Measurements from ENCODE around the gene RNF144B.
"Not testable (repeated sequence)": the region's sequence is repeated elsewhere in the genome, so short reads cannot be mapped to it uniquely, and the experiment has no call there.

The RNF144B gene

GRCh38 chr6:18380158-18380836 lies 6.9 kb upstream of the RNF144B start:
- no peak for DNase-seq

- DNase-seq: no peak
Observed at GRCh38 chr6:18380851-18381250, 6.3 kb upstream of the RNF144B start.

DNA sequence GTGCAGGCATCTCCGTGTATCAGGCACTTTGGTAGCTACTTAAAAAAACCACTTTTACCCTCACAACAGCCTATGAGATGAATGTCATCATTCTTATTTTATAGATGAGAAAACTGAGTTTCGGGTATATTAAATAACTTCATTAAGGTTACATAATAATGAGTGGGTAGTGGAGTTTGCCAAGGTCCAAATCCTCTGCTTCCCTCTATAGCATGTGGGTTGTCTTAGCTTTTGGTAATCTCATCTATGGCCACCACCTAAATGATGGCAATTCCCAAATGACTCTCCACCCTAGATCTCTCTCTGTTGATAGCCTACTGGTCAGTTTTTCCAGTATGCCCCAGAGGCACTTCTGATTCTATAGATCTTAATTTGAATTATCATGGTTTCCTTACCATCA lies 3.7 kb upstream of the RNF144B start:
- no peak for DNase-seq

- no peak for DNase-seq
Observed at GRCh38 chr6:18384621-18385020, 2.5 kb upstream of the RNF144B start.

DNA sequence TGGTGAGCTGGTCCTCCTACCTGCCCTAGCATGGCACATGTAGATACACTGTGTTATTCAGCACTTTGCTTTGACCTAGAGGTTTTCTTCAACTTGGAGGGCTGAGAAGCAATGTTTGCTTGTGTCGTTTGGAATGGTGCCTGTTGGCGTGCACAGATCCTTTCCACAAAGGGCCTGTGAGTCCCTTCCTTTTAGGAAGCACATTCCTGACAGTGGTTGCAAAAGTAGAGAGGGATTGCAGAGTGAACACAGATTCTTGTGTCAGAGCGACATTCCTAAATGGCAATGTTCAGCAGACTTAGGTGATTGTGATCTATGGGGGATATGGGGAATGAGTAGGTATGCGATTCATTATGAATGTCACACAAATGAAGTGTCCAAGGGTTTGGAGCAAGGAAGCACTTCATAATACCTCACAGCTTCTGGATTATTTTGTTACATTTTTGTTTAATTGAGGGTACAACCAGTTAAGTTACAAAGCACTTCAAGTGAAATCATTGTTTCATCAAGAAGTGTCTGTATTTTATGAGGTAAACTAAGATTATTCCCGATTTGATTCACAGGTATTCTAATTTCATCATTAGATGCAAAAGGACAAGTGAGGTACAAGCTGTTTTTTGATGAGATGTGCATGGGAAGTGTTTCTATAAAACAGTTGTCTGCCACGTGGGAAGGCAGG lies 713 bp upstream of the RNF144B start:
- DNase-seq: no peak

GRCh38 chr6:18388271-18388670 lies 1.1 kb downstream of the RNF144B start:
- DNase-seq: no peak

DNA sequence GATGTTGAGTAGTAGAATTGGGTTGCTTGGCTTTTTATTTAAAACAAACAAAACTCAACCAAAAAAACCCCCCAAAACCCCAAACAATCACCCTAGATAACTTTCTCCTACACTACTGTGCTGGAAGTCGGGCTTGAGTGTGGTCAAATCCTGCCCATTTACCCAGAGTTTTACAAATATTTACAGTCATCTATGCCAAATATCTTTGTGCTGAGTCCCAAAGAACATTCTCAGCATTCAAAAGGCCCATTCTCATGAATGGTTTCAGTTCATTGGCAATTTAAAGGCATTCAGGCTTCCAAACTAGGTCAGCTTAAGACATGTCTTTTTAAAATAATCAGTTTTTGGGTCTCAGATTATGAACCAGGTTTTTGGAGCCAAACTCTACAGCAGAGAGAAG lies 1.8 kb downstream of the RNF144B start:
- no peak for DNase-seq

DNA sequence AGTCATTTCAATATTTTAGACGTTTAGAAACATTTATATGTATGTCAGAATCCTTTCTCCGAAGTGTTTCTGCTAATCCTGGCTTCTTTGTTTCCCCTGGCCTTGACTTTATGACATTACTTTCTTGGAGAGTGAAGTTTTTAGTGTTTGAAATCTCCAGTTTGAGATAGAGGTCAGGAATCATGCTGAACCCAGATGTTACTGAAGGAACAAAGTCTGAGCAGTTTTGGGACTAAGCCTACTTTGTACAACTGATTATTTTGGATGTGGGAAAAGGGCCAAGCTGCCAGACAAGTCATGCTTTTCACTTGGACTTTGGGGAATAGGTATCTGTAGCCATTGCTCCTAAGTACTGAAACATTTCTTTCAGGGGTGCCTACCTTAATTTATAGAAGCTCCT lies 2.3 kb downstream of the RNF144B start:
- no peak for DNase-seq

DNA sequence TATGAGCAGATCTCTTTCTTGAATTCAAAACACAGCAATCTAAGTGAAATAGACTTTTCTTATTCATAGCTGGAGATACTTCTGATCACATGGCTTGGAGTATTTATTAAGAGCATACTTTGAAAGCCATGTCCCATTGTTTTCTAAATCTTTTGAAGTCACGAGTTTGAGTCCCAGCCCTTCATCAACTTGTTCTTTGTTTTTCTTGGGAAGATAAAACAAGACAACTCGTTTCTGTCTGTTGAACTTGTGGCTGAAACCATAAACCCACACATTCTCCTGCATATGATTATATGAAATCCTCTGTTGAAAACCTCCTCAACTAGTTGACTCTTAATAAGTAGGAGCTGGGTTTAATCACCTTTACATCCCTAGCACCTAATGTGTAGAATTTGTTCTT lies 3.3 kb downstream of the RNF144B start:
- DNase-seq: no peak

- DNase-seq: no peak
Observed at GRCh38 chr6:18391023-18391422, 3.9 kb downstream of the RNF144B start.

- DNase-seq: no peak
Observed at GRCh38 chr6:18392346-18392877, 5.3 kb downstream of the RNF144B start.

DNA sequence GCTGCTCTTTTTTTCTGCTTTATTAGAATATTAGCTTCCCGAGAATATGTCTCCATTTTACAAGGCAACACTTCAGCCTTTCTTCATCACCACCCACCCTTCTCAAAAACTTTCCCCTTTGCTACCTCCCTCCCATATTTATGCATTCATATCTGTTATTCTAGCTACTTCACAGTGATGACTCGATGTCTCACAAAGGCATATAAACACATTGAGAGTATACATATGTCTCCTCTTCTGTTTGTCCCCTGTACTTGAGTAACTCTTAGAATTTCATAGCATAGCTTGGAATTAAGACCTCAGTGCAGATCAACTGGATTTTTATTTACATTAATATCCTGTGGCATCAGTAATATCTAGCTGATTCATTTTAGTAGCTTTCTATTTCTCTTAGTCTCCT lies 6.5 kb downstream of the RNF144B start:
- no peak for DNase-seq

- no peak for DNase-seq
Observed at GRCh38 chr6:18395177-18395855, 8.2 kb downstream of the RNF144B start.

DNA sequence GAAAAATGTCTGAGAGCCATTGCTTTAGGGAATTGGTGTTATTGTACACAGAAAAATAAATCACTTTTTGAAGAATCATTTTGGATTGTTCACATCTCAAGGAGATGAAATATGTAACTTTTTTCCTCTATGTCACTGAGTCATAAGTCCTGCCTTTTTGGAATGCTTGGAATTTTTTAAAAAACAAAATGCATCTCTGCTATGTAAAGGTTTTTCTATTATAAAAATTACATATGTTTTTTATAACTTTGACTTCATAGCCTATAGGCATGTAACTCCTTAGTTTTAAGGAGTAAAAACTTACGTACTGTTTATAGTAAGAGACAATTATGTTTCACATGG lies 8.7 kb downstream of the RNF144B start:
- DNase-seq: no peak

GRCh38 chr6:18397701-18398100 lies 10.6 kb downstream of the RNF144B start:
- DNase-seq: no peak

- not testable (repeated sequence) for DNase-seq
Observed at GRCh38 chr6:18398225-18398624, 11.1 kb downstream of the RNF144B start.

- DNase-seq: no peak
Observed at GRCh38 chr6:18400831-18401446, 13.8 kb downstream of the RNF144B start.

- not testable (repeated sequence) for DNase-seq
Observed at GRCh38 chr6:18404965-18405364, 17.8 kb downstream of the RNF144B start.

- DNase-seq: no peak
Observed at GRCh38 chr6:18405477-18406293, 18.5 kb downstream of the RNF144B start.

GRCh38 chr6:18406955-18407749 lies 20.0 kb downstream of the RNF144B start:
- DNase-seq: no peak

DNA sequence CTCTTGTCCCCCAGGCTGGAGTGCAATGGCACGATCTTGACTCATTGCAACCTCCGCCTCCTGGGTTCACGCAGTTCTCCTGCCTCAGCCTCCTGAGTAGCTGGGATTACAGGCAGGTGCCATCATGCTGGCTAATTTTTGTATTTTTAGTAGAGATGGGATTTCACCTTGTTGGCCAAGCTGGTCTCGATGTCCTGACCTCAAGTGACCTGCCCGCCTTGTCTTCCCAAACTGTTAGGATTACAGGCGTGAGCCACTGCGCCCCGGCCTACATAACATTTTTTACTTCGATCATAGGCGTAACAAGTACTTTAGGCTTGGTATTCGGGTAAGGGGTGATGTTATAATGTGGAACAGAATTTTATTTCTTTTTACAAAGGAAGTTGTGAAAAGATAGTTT lies 22.5 kb downstream of the RNF144B start:
- not testable (repeated sequence) for DNase-seq

- no peak for DNase-seq
Observed at GRCh38 chr6:18410412-18410811, 23.3 kb downstream of the RNF144B start.
